ENCODE measurements around the gene PLCG2. TPM values are rescaled to one million over a fixed set of nuclear protein-coding genes. Genes with fewer than 3 reads are reported as not detected.

PLCG2 gene
- polyA plus RNA-seq, 3 donors, result 19.5 to 47.4 (median 35.5) TPM

GRCh38 chr16:81810361-81810760 is 31.3 kb downstream of the PLCG2 start:
- 78% methylated on average over 1 of the region's 2 CpGs for WGBS (ENCODE audit: insufficient coverage)
- H3K4me3 ChIP-seq (replicated peaks in 1 of 3; ENCODE audit: low read depth in 2 of 3, low read length in 3 of 3), result no peak overlapping the region
- H3K79me2 ChIP-seq (ENCODE audit: insufficient read depth, low read length), result peaks cover 89% of the 10 kb centered on the region

GRCh38 chr16:81810894-81811538 is 31.9 kb downstream of the PLCG2 start:
- H3K36me3 Mint-ChIP-seq, result peaks cover 31 to 41% of the 10 kb centered on the region in 2 donors
- H3K27ac ChIP-seq (ENCODE audit: low read depth in 1 of 2, low read length in 2 of 2), result no peak overlapping the region
- no peaks in the 10 kb centered on the region for H3K9me3 Mint-ChIP-seq
- peaks cover 88% of the 10 kb centered on the region for H3K79me2 ChIP-seq (ENCODE audit: insufficient read depth, low read length)
- no peaks in the 10 kb centered on the region for H3K27me3 ChIP-seq (ENCODE audit: control insufficient read depth in 2 of 2, insufficient read depth in 2 of 2, low read length in 2 of 2)
- H3K27ac Mint-ChIP-seq, result peak overlapping the region in 1 of 7 donors; percentile 58
- H3K4me1 ChIP-seq (ENCODE audit: control insufficient read depth in 1 of 2, insufficient read depth in 2 of 2, low read length in 2 of 2), result peaks cover 24 to 49% of the 10 kb centered on the region in 2 donors
- DNase-seq, result no peak
- H3K4me3 Mint-ChIP-seq, result no peak overlapping the region
- no peak overlapping the region for H3K4me3 ChIP-seq (replicated peaks in 1 of 3; ENCODE audit: low read depth in 2 of 3, low read length in 3 of 3)
- H3K4me2 ChIP-seq (replicated peaks; ENCODE audit: extremely low read depth, low read length, poor library complexity, severe bottlenecking), result no peak overlapping the region
- no peaks in the 10 kb centered on the region for H3K9me3 ChIP-seq (replicated peaks in 1 of 2; ENCODE audit: control insufficient read depth in 1 of 2, insufficient read depth in 1 of 2, low read length in 2 of 2)
- intact Hi-C loops (cut with micrococcal nuclease), result no loop called here
- H4K20me1 ChIP-seq (ENCODE audit: insufficient read depth, low read length), result peaks cover 82% of the 10 kb centered on the region
- WGBS (ENCODE audit: insufficient coverage), result 89% methylated on average over 4 of the region's 10 CpGs
- H3K27me3 Mint-ChIP-seq (ENCODE audit: low read depth in 3 of 3), result peaks cover 0 to 2% (median 0%) of the 10 kb centered on the region in 3 donors
- H3K36me3 ChIP-seq (replicated peaks in 1 of 2; ENCODE audit: control insufficient read depth in 1 of 2, insufficient read depth in 2 of 2, low read length in 2 of 2), result peaks cover 0 to 30% of the 10 kb centered on the region in 2 donors
- peaks cover 79% of the 10 kb centered on the region for H3K4me1 Mint-ChIP-seq
- no peak for TF ChIP-seq CTCF (IDR thresholded peaks at IDR 0.05)
- H2AFZ ChIP-seq (ENCODE audit: insufficient read depth, low read depth, low read length, poor library complexity, severe bottlenecking), result no peak overlapping the region
- H3K9ac ChIP-seq (ENCODE audit: insufficient read depth, low read length, poor library complexity, severe bottlenecking), result no peak overlapping the region

More at GRCh38 chr16:81810361-81810760, 31.3 kb downstream of the PLCG2 start:
- no peaks in the 10 kb centered on the region for H3K9me3 ChIP-seq (replicated peaks in 1 of 2; ENCODE audit: control insufficient read depth in 1 of 2, insufficient read depth in 1 of 2, low read length in 2 of 2)
- no peak for TF ChIP-seq CTCF (IDR thresholded peaks at IDR 0.05)
- peaks cover 24 to 46% of the 10 kb centered on the region in 2 donors for H3K4me1 ChIP-seq (ENCODE audit: control insufficient read depth in 1 of 2, insufficient read depth in 2 of 2, low read length in 2 of 2)
- H3K27me3 ChIP-seq (ENCODE audit: control insufficient read depth in 2 of 2, insufficient read depth in 2 of 2, low read length in 2 of 2), result no peaks in the 10 kb centered on the region
- H4K20me1 ChIP-seq (ENCODE audit: insufficient read depth, low read length), result peaks cover 84% of the 10 kb centered on the region
- intact Hi-C loops (cut with micrococcal nuclease), result no loop called here
- H3K4me2 ChIP-seq (replicated peaks; ENCODE audit: extremely low read depth, low read length, poor library complexity, severe bottlenecking), result no peak overlapping the region
- Mint-ChIP-seq H3K27ac (no peak overlapping the region), H3K4me1 (peaks cover 74% of the 10 kb centered on the region), H3K27me3 (ENCODE audit: low read depth in 3 of 3) (peaks cover 0 to 2% (median 0%) of the 10 kb centered on the region in 3 donors), H3K9me3 (no peaks in the 10 kb centered on the region), H3K4me3 (no peak overlapping the region), H3K36me3 (peaks cover 31 to 43% of the 10 kb centered on the region in 2 donors)
- no peak overlapping the region for H3K9ac ChIP-seq (ENCODE audit: insufficient read depth, low read length, poor library complexity, severe bottlenecking)
- H2AFZ ChIP-seq (ENCODE audit: insufficient read depth, low read depth, low read length, poor library complexity, severe bottlenecking), result no peak overlapping the region
- no peak overlapping the region for H3K27ac ChIP-seq (ENCODE audit: low read depth in 1 of 2, low read length in 2 of 2)
- no peak for DNase-seq
- peaks cover 0 to 30% of the 10 kb centered on the region in 2 donors for H3K36me3 ChIP-seq (replicated peaks in 1 of 2; ENCODE audit: control insufficient read depth in 1 of 2, insufficient read depth in 2 of 2, low read length in 2 of 2)

All from CD14-positive monocyte (primary cell).